Measurements from ENCODE around the gene TNP2.

The TNP2 gene

GRCh38 chr16:11255737-11256660 is 13.1 kb downstream of the TNP2 start, which contains the start of gene SOCS1:
Gene SOCS1, minus strand, starts transcription at chr16:11256204. Its CDS starts 726 bp downstream, at chr16:11255478.
- peak; percentile 66 for DNase-seq (ENCODE audit: low read depth)

GRCh38 chr16:11254913-11255736 is 14.0 kb downstream of the TNP2 start:
- DNase-seq (ENCODE audit: low read depth) = no peak

- no peak for DNase-seq (ENCODE audit: low read depth)
Measured at GRCh38 chr16:11253995-11254912, 14.9 kb downstream of the TNP2 start.

- no peak for DNase-seq (ENCODE audit: low read depth)
Measured at GRCh38 chr16:11253009-11253994, 15.8 kb downstream of the TNP2 start.

GRCh38 chr16:11252482-11252931 is 16.6 kb downstream of the TNP2 start:
- DNase-seq (ENCODE audit: low read depth) = no peak

GRCh38 chr16:11251525-11252481 is 17.3 kb downstream of the TNP2 start:
- no peak for DNase-seq (ENCODE audit: low read depth)

- DNase-seq (ENCODE audit: low read depth) = no peak
Measured at GRCh38 chr16:11250786-11251524, 18.2 kb downstream of the TNP2 start.

- no peak for DNase-seq (ENCODE audit: low read depth)
Measured at GRCh38 chr16:11250091-11250785, 18.9 kb downstream of the TNP2 start.

GRCh38 chr16:11249233-11250061 is 19.7 kb downstream of the TNP2 start:
- no peak for DNase-seq (ENCODE audit: low read depth)

- no peak for DNase-seq (ENCODE audit: low read depth)
Measured at GRCh38 chr16:11248133-11248532, 21.0 kb downstream of the TNP2 start.

- no peak for DNase-seq (ENCODE audit: low read depth)
Measured at GRCh38 chr16:11245988-11246387, 23.1 kb downstream of the TNP2 start.

- DNase-seq (ENCODE audit: low read depth) = no peak
Measured at GRCh38 chr16:11245222-11245737, 23.8 kb downstream of the TNP2 start.

GRCh38 chr16:11242658-11243057 is 26.5 kb downstream of the TNP2 start:
- DNase-seq (ENCODE audit: low read depth) = no peak

- DNase-seq (ENCODE audit: low read depth) = no peak
Measured at GRCh38 chr16:11241480-11242204, 27.5 kb downstream of the TNP2 start.

GRCh38 chr16:11240636-11241473 is 28.3 kb downstream of the TNP2 start:
- DNase-seq (ENCODE audit: low read depth) = no peak

All from GM04504 (cell line).